Measurements from ENCODE around the gene FREM3.

Gene FREM3

DNA sequence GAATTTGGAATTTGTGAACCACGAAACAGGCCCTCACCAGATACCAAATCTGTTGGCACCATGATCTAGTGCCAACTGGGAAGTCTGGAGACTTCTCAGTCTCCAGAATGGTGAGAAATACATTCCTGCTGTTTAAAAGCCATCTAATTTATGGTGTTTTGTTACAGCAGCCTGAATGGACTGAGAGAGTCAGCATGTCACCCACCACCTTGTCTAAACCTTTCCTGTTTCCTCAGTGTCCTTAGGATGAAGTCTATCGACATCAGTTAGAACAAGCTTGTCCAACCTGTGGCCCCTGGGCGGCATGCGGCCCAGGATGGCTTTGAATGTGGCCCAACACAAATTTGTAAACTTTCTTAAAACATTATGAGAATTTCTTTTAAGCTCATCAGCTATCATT lies 42.1 kb downstream of the FREM3 start:
- DNase-seq: no peak

DNA sequence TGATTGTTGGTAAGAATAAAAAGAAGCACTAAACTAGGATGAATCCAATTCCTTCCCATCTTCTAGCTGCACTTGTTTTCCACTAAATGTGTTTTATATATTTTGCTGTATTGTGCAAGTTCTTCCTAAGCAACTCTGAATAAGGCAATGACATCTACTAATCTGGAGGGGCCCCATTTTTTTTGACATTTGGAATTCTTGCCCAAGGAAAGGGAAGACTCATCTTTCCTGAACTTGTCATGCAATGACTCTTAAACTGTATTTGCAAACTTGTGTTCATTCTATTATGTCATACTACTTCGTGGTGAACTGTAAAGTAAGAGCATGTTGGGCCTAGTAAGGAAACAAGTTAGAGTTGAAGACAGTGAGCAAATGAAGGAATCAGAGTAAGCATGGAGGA lies 45.9 kb downstream of the FREM3 start:
- DNase-seq: no peak

DNA sequence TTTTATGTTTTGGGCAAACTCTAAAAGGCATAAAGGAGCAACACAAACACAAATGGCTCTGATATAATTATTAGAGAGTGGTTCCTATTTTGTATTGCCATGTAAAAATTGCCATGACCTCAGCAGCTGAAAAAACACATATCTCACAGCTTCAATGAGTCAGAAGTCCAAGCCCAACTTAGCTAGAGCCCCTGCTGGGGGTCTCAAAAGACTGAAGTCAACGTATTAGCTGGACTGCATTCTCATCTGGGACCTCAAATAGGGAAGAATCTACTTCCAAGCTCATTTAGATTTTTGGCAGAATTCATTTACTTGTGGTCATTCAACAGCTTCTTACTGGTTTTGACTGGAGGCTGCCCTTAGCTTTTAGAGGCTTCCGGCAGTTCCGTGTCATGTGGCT lies 47.4 kb downstream of the FREM3 start:
- DNase-seq: no peak

DNA sequence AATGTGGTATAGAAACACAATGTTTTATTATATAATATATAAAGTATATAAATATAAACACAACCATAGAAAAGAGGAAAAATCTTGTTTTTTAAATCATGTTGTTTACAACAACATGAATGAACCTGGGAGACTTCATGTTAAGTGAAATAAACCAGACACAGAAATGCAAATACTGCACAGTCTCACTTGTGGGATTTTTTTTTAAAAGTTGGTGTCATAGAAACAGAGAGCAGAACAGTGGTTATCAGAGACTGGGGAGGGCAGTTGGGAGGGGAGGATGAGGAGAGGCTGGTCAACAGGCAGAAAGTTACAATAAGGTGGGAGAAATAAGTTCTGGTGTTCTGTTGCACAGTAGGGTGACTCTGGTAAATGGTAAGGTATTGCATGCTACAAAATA lies 57.1 kb downstream of the FREM3 start:
- no peak for DNase-seq

DNA sequence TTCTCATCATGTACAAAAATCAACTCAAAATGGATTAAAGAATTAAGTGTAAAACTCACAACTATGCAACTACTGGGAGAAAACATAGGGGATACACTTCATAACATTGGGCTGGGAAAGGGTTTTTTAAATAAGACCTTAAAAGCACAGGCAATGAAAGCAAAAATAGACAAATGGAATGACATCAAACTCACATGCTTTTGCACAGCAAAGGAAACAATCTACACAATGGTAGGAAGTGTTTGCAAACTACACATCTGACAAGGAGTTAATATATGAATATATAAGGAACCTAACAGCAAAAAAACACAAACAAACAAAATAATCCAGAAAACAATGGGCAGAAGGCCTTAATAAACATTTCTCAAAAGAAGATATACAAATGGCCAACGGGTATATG lies 57.9 kb downstream of the FREM3 start:
- no peak for DNase-seq

DNA sequence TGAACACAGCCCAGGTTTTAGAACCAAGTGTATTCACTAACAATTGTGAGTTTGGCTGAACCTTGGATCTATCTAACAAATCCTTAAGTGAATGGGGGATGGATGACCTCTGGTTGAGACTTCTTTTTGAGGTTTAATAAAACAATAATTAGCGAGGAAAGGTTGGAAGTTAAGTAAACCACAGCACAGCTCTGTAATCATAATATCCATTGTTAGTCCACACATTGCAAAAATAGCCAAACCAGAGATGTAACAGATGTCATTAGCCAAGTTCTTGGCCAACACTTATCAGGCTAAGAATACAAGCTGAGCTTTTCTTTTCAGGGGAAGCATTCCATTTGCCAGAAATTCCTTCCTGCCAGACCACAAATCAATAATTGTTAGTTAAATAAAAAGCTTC lies 59.1 kb downstream of the FREM3 start:
- no peak for DNase-seq

DNA sequence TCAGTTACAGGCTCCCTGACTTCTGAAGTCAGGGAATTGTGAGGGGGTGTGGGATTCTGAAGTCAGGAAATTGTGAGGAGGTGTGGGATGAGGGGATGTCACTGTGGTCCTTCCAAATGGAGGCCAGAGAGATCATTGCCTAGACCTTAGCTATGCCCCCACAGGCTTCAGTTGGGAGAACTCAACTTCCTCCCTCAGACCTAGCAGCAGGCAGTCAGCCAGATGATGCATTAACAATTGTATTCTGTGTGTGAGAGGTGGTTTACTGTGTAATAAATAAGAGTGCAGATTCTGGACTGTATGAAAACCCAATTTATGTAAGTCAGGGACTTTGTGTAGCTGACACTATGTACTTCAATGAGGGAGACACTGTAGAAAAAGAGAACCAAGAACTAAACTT lies 65.7 kb downstream of the FREM3 start:
- no peak for DNase-seq

DNA sequence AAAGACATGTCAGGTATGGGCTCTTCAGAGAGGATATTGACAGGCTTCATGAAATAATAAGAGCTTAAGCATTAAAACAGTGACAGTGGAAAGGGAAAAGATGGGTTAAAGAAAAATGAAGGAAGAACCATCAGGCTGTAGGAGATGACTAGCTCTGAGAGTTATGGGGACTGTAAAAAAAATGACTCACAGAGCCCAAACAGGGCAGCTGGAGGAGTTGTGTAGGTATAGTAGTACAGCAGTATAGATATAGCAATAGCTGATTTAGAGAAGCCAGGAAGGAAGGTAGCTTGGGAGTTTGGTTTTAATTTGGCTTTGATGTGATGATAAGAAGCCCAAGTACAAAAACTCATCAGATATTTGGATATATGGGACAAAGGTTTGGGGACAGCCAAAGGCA lies 66.6 kb downstream of the FREM3 start:
- DNase-seq: no peak

DNA sequence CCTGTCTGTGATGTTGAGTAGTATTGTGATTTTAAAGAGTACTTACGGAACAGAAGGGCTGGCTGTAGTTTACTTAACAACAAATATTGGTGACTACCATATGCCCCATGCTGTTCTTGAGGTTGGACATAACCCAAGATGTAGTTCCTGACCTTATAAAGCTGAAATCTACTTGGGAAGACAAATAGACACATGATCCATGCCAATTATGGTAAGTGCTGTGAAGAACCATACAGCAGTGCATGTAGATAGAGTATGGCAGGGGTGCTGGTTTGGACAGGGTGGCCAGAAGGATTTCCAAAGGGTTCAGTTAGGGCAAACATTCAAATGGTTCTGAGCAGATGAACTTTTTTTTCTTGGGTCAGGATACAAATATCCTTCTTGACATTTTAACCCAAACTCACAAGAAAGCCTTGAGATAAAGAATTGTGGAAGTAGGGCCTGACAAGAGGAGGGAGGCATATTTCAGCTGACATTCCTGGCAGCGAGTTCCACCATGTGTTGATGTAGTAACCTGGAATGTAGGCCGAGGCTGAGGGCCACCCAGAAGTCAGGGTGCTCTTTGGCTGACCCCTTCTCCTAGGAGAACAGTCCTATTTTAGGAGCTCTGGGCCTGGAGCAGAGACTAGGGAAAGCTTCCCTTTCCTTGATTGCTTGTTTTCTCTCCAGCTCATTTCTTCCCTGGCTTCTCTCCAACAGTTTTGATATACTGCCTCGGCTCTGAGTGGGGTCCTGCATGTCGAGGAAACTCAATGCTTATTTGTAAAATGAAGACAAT lies 74.2 kb downstream of the FREM3 start:
- no peak for DNase-seq

DNA sequence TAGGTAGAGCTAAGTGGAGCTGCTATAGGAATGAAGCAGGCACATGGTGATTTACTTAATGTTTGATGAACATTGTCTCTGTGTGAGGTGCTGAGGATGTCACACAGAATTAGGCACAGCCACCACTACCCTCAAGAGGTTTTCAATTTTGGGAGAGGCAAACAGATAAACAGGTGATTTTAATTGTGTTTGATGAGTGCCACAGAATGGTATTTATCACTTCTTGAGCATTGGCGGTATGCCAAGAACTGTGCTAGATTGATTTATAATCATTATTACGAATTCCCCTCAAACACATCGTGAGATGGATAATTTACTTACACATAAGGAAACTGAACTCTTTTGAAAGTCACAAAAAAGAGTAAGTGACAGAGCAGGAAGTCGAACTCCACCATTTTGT lies 74.8 kb downstream of the FREM3 start:
- DNase-seq: no peak

DNA sequence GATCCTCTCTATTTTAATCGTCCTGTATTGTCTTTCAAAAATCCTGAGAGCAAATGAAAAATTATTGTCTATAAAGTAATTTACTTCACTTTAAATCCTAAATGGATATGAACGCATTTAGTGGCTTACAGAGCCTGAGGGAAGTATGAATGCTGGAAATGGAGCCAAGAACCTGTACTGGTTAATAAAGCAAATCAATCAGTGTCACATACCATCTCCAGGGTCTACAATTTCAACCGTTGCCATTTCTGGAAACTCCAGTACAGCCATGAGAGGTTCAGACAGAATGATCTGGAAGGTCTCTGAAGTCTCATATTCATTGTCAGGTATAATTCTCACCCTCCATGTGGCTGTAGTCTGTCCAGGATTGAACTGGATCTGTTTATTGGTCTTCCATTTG lies 76.6 kb downstream of the FREM3 start:
- no peak for DNase-seq

DNA sequence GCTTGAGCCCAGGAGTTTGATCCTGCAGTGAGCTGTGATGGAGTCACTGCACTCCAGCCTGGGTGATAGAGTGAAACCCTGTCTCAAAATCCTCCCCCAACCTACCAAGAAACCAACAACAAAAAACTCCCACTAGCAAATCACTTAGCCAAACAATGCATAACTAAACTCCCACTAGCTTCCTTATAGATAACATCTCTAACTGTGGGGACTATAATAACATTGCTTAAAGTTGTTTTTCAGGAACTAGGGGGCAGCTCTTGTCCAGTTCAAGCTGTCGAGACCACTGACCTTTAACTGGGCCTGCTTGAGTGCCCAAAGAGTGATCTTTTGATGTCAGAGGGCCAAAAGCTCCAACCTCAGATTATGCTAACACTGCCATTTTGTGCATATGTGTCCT lies 81.7 kb downstream of the FREM3 start:
- no peak for DNase-seq

DNA sequence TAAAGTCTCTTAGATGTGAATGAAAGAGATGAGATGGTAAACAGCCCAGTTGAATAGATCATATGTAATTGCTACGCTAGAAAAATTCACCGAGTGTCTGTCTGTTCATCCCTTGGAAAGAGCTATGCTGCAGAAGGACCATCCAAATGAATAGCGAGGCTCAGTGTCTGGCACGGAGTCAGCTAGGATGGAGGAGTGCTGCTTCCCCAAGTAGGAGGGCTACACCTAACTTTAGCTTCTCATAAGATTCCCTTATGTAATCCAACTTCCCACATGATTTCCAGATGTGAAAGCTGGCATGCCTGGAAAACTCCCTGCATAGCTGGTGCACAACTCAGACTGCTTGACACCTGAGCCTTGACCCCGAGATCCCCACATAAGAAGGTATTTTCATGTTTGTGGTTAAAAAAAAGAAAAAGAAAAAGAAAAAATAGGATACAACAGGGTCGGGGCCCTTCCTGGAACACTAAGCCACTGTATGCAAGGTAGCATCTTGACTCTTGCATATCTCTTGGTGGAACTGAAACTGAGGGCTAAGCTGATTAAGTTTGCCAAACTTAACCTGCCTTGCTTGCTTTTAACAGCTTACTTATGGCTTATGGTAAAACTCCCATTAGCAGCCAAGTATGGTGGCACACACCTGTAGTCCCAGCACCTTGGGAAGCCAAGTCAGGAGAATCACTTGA lies 82.3 kb downstream of the FREM3 start:
- no peak for DNase-seq

DNA sequence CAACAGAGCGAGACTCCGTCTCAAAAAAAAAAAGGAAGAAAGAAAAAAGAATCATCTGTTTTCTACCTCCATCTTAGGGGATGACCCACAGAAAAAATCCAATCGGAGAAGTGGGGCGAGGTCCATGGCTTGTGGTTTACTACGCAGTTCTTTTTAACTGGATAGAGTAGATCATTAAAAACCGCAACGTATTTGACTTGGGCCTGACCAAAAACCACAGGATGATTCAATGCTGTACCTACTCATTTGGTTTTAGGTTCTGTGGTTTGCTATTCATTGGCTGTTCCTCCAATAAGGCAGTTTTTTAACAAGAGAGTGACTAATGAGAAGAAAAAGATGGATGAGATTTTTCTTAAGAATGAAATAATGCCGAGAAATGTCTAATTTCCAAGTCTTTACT lies 83.7 kb downstream of the FREM3 start:
- no peak for DNase-seq

DNA sequence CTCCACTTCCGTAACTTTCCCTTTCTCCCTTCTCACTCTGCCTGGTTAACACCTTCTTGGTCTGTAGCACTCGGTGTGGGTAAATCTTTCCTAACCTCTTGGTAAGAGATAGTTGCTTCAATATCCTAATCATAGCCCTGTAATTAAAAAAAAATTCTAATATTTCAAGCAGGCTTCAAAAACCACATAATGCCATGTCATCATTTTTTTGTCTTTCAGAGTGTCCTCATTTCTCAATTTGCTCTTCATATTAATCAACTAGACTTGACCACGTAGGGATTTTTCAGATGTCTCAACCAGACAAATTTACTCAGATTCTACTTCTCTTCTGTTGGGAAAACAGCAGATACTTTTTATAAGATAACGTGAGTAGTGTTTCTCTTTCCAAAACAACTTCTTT lies 91.0 kb downstream of the FREM3 start:
- DNase-seq: no peak

DNA sequence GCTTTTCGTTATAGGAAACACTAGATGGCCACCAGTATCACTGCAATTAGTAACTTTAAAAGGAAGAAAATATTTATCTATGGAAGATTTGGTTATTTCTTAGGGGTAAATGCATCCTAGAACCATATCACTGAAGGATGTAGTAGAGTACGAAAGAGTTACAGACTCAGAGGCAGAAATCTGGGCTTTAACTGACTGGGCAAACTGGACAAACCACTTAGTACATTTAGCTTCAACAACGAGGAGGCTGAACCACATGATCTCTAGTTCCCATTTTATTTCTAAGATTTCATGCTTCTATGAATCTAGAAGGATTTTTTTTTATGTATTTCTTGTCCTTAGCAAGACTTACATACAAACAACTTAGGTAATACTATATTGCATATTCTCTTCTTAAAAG lies 94.0 kb downstream of the FREM3 start:
- DNase-seq: no peak

DNA sequence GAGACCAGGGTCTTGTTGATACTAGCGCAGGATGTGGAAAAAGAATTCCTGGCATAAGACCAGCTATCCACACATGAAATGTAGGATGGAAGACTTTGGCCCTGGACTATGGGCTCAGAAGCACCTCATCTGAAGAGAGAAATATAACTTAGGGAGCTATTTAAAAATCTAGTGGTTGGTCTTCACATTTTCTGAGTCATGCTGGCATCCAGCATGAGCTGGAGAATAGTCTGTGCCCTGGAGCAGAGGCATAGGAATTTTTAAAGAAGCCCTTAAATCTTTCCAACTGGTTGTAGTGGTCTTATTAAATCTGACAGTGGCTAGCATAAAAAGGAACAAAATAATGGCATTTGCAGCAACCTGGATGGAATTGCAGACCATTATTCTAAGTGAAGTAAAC lies 100.6 kb downstream of the FREM3 start:
- DNase-seq: no peak

DNA sequence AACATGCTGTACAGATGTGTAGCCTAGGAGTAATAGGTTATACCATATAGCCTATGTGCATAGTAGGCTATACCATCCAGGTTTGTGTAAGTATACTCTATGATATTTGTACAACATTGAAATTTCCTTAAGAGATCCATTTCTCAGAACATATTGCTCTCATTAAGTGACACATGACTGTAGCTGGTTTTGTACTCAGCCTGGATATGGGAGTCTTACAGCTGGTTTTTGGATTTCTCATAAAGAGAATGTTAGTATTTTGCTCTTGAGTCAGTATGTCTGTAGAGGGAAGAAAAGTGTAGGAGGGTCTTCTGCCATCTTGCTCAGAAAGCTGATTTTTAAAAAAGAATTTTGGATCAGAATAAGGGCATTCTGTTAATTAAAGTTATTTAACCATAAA lies 101.7 kb downstream of the FREM3 start:
- no peak for DNase-seq

DNA sequence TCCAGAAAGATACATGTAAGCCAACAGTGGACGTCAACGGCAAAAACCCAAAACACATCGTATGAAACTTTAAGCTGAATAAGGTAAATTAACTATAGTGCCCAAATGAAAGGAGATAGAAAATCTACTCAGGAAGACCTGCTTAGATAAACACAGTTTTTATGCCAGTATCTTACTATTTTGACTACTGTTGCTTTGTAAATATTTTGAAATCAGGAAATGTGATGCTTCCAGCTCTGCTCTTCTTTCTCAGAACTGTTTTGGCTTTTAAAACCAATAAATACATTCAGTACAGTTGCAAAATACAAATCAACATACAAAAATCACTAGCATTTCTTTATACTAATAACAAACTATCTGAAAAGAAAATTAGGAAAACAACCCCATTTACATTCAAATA lies 103.2 kb downstream of the FREM3 start:
- no peak for DNase-seq

DNA sequence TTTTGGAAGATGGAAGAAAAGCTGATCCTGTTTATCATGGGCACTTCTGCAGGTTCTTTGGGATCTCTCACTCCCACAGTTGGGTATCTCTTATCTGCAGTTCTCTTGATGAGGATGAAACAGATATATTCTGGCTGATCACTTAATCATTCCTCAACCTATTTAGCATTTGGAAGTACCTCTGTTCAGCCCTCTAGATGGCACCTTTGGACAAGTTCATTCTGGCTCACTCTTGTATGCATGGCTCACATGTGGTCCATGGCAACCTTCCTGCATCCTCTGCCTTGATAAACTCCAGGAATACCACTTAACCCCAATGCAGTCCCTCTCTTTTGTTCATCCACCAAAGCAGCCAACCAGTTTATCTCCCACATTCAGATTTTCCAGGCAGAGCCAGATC lies 112.8 kb downstream of the FREM3 start:
- DNase-seq: no peak

DNA sequence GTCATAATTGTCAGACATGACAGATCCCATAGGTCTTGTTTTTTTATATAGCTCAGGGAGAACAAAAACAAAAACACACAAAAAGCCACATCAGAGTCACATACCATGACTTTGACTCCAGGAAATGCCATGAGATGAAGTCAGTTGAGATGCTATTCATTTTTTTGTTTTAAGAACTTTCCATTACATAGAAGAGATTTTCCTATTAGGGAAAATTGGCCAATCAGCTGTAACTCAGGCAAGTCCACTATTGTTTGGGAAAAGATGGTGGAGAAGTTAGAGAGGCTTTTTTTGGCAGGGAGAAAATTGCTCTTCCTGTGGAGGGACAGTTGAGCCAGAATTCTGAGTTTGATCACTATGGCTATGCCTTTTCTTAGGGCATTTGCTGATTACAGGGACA lies 114.4 kb downstream of the FREM3 start:
- DNase-seq: no peak

DNA sequence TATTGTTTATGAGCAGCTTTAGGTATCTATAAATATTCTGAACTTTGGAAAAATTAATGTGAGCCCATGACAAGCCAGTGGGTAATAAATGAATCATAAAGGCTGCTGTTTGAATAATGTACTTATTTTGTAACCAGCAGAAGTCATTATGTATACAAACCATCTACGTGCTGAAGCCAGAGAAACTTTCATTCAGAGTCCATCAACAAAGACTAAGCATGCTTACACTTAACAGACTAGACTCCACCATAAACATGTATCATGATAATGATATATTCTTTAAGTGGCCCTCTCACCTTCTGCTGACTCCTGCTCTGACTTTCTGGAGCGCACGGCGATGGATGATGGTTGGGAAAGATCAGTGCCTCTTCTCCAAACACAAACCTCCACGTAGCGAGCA lies 114.9 kb downstream of the FREM3 start:
- DNase-seq: no peak

DNA sequence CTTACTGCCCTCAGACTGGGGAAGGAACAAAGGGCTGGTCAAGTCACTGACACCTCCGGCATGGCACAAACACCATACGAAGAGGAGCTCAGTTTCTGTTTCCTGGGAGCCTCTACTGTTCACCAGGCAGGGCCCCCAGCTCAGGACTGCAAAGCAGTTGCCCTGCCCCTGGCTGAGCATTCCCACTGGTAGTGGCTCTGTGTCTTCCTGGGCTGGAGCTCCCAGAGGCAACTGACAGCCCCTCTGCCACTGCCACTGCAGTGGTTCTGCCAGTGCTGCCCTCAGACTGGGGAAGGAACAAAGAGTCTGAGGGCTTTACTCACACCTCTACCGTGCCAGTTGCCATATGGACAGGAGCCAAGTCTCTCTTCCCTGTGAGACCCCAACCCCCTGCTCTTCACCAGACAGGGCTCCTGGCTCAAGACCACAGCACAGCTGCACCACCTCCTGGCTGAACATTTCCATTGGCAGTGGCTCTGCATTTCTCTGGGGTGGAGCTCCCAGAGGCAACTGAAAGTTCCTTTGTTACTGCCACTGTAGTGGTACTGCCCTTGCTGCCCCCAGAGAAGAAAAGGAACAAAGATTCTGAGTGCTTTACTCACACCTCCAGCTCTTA lies 119.0 kb downstream of the FREM3 start:
- DNase-seq: no peak

DNA sequence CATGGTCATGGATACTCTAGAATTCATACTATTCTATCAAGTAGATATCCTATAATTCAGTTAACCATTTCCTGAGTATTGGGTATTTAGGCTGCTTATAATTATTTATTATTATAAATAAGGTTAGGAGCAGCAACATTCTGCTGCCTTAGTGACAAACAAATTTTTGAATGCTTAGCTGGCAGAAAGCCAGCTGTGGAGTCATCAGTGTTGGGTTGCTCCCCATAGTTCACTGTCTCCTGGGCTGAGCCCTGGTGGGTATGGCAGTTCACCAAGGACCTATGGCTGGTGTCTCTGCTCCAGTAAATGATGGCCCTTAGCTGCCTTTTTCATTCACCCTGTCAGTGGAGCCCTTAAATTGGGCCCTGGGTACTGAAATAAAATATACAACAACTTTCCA lies 125.1 kb downstream of the FREM3 start:
- no peak for DNase-seq

DNA sequence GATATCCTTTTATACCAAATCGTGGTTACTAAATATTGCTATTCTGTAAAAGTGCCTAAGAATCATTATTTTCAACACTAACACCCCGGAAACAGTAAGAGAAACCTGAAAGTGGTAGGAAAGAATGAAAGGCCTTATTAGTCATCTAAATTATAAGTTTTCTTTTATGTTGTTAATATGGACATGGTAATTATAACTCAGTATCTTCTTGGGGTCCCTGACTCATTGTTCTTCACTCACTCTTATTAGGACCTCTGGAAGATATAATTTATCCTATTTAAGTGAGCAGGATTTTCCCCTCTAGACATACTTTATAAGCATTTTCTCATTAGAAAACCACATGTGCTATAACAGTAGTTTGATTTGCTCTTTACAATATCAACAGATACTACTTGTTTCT lies 136.0 kb downstream of the FREM3 start:
- DNase-seq: no peak
